Myometrial cell (primary cell): ENCODE data around the gene ZKSCAN2. TPM values are rescaled to one million over a fixed set of nuclear protein-coding genes. Genes with fewer than 3 reads are reported as not detected.

ENCODE experiments used
- total RNA-seq: library from RNA; depleted of rRNA; stranded (reverse); fragments of >200 nt; gene quantifications from 2 replicates; pipeline ENCODE4 v1.2.3, GENCODE V29; 2015

ZKSCAN2 gene
- total RNA-seq, result 2.3 and 2.7 TPM in 2 replicates

GRCh38 chr16:25257470-25257955, at the start of gene ZKSCAN2:
Gene ZKSCAN2 (minus strand): TSS chr16:25257845. CDS start chr16:25257127, 718 bp downstream.

Other genes starting within 250 kb of the ZKSCAN2 start
- gene ARHGAP17, start 242.5 kb downstream of the ZKSCAN2 start, total RNA-seq, result 17.0 and 17.9 TPM in 2 replicates
- 41.5 and 53.7 TPM in 2 replicates for gene LCMT1, start 146.1 kb downstream of the ZKSCAN2 start, total RNA-seq
- gene AQP8, start 40.9 kb downstream of the ZKSCAN2 start, total RNA-seq, result not detected in 2 replicates